Panc1 (cell line): ENCODE data around the gene TRDN. TPM values are rescaled to one million over a fixed set of nuclear protein-coding genes. Genes with fewer than 3 reads are reported as not detected.

Source experiments
- ATAC-seq: fragments of 200-7000 bp; cut with Tn5 transposase; 2 replicates; pipeline ENCODE4 v1.9.1; 2020; ENCODE audit warnings: mild to moderate bottlenecking, moderate library complexity
- BruUV-seq: library from RNA; stranded (reverse); fragments of 400-500 nt; replicated peaks from 2 replicates; lab custom pipeline; 2021; lab: Mats Ljungman, UMichigan
- CTCF ChIA-PET: fragments of 300-600 bp; sonication (Branson Sonifier 250); formaldehyde crosslinking; loops from one replicate; lab custom pipeline; 2022; ENCODE audit warnings: antibody characterized with exemption; lab: Charles Lee
- POLR2A ChIA-PET: fragments of 300-600 bp; sonication (Branson Sonifier 250); formaldehyde crosslinking; loops from one replicate; lab custom pipeline; 2022; ENCODE audit warnings: antibody characterized with exemption; lab: Charles Lee
- DNase-seq: peaks from one replicate; pipeline ENCODE4 v3.0.0-alpha.2; 2010; ENCODE audit warnings: low read depth, low spot score
- H3K27ac ChIP-seq: 2 replicates; pipeline ENCODE4 v1.5.1; 2011; ENCODE audit warnings: mild to moderate bottlenecking, low read length, inconsistent platforms
- H3K27me3 ChIP-seq: fragments of 200-500 bp; sonication (Bioruptor generic); 2 replicates; pipeline ENCODE4 v1.6.0; 2014; ENCODE audit warnings: low read length, inconsistent platforms; ENCODE audit not compliant: control insufficient read depth, insufficient read depth
- H3K36me3 ChIP-seq: fragments of 200-500 bp; sonication (Bioruptor generic); 2 replicates; pipeline ENCODE4 v1.5.1; 2014; ENCODE audit warnings: inconsistent platforms, mild to moderate bottlenecking, low read length, moderate library complexity; ENCODE audit not compliant: control insufficient read depth, insufficient read depth
- H3K4me1 ChIP-seq: 2 replicates; pipeline ENCODE4 v1.5.1; 2011; ENCODE audit warnings: inconsistent platforms, mild to moderate bottlenecking, low read length, moderate library complexity; ENCODE audit not compliant: control insufficient read depth, insufficient read depth
- H3K4me3 ChIP-seq, 2 experiments: 2 replicates each; pipeline ENCODE4 v1.5.1; 2011 to 2012; ENCODE audit warnings: low read depth in 2 of 2, low read length in 2 of 2, mild to moderate bottlenecking in 2 of 2, inconsistent platforms in 1 of 2, moderate library complexity in 1 of 2
- H3K9me3 ChIP-seq: fragments of 200-500 bp; sonication (Bioruptor generic); 2 replicates; pipeline ENCODE4 v1.5.1; 2014; ENCODE audit warnings: low read depth, mild to moderate bottlenecking, inconsistent platforms, low read length, moderate library complexity; ENCODE audit not compliant: control insufficient read depth, insufficient read depth
- CTCF ChIP-seq: fragments of 450-650 bp; IDR thresholded peaks from 2 replicates; pipeline ENCODE4 v1.5.1; 2017; ENCODE audit warnings: mild to moderate bottlenecking
- POLR2AphosphoS5 ChIP-seq: IDR thresholded peaks from 2 replicates; pipeline ENCODE4 v1.6.1; 2012; ENCODE audit warnings: mild to moderate bottlenecking, low read depth, low read length, moderate library complexity
- REST ChIP-seq, 2 experiments: IDR thresholded peaks; 2 replicates each; pipeline ENCODE4 v1.6.1; 2011 to 2012; ENCODE audit warnings: low read depth in 2 of 2, control low read depth in 1 of 2, low read length in 1 of 2, mild to moderate bottlenecking in 1 of 2, moderate library complexity in 1 of 2; ENCODE audit not compliant: insufficient read depth in 1 of 2
- SIN3A ChIP-seq: IDR thresholded peaks from 2 replicates; pipeline ENCODE4 v1.6.1; 2012; ENCODE audit warnings: low read depth, mild to moderate bottlenecking, low read length, moderate library complexity, borderline replicate concordance; ENCODE audit not compliant: insufficient read depth
- TCF7L2 ChIP-seq: IDR thresholded peaks from 2 replicates; pipeline ENCODE4 v1.6.1; 2011; ENCODE audit warnings: mild to moderate bottlenecking, low read depth, low read length, inconsistent platforms
- in situ Hi-C: cut with HindIII; loops from 2 replicates; pipeline ENCODE4 v1.10.0; 2016; ENCODE audit warnings: low sequenced_read_pairs, low pct_unique_long_range_greater_than_20kb
- intact Hi-C: fragments of 100-400 bp; cut with micrococcal nuclease; formaldehyde crosslinking; loops from one replicate; pipeline ENCODE4 v1.10.0; 2022; ENCODE audit not compliant: unreplicated experiment
- total RNA-seq: library from RNA; stranded (reverse); gene quantifications from one replicate; pipeline ENCODE4 v1.2.1, GENCODE V29; 2021; ENCODE audit not compliant: unreplicated experiment

The TRDN gene
- total RNA-seq, 1 experiment from 2014 or later: not detected

GRCh38 chr6:123402052-123402451, 234.7 kb downstream of the TRDN start:
- TF ChIP-seq SIN3A (no peak), TCF7L2 (no peak), CTCF (no peak), POLR2AphosphoS5 (no peak), REST (IDR thresholded peaks at IDR 0.05; ENCODE audit: insufficient read depth in 1 of 2, low read depth in 2 of 2, low read length in 1 of 2) (no peak)
- Histone ChIP-seq H3K27me3 (no peaks in the 10 kb centered on the region), H3K9me3 (no peaks in the 10 kb centered on the region), H3K36me3 (no peaks in the 10 kb centered on the region), H3K4me1 (no peaks in the 10 kb centered on the region), H3K27ac (no peak overlapping the region), H3K4me3 (no peak overlapping the region)
- ATAC-seq (no peak), DNase-seq (no peak)
- in situ Hi-C loops: no loop called here
- ChIA-PET POLR2A (no interaction called here), CTCF (interaction anchor here (0.5 to 0.7 kb wide), 2 partner anchors 265 to 1463 kb away, joined by 3 to 4 read pairs; no protein-coding TSS in a partner anchor)
- no TSS peak for BruUV-seq
- intact Hi-C loops: no loop called here

GRCh38 chr6:123398072-123398471, 238.7 kb downstream of the TRDN start:
- no peak overlapping the region for H3K4me3 ChIP-seq
- H3K9me3 ChIP-seq: no peaks in the 10 kb centered on the region
- ATAC-seq (no peak), DNase-seq (no peak)
- BruUV-seq: no TSS peak
- ChIA-PET POLR2A (no interaction called here), CTCF (no interaction called here)
- TF ChIP-seq SIN3A: no peak
- TF ChIP-seq REST (IDR thresholded peaks at IDR 0.05; ENCODE audit: insufficient read depth in 1 of 2, low read depth in 2 of 2, low read length in 1 of 2): no peak
- no peak for TF ChIP-seq POLR2AphosphoS5
- no peak for TF ChIP-seq CTCF
- no peak for TF ChIP-seq TCF7L2
- intact Hi-C loops (no loop called here), in situ Hi-C loops (no loop called here)
- H3K27me3 ChIP-seq: no peaks in the 10 kb centered on the region; the same call in 1 of the 2 replicates
- no peaks in the 10 kb centered on the region for H3K36me3 ChIP-seq
- H3K27ac ChIP-seq: no peak overlapping the region
- H3K4me1 ChIP-seq: no peaks in the 10 kb centered on the region; the same call in 1 of the 2 replicates
